ENCODE measurements around the gene ZSWIM5.

Gene ZSWIM5

DNA sequence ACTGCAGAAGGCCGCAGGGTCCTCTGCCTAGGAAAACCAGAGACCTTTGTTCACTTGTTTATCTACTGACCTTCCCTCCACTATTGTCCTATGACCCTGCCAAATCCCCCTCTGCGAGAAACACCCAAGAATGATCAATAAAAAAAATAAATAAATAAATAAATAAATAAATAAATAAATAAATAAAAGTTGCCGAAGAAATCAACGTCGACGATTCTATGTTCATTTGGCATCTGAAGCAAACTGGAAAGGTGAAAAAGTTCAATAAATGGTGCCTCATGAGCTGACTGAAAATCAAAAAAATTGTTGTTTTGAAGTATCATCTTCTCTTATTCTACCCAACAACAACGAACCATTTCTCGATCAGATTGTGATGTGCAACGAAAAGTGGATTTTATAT, 17.3 kb upstream of the ZSWIM5 start (continued):
- TF ChIP-seq, protein P1, sequence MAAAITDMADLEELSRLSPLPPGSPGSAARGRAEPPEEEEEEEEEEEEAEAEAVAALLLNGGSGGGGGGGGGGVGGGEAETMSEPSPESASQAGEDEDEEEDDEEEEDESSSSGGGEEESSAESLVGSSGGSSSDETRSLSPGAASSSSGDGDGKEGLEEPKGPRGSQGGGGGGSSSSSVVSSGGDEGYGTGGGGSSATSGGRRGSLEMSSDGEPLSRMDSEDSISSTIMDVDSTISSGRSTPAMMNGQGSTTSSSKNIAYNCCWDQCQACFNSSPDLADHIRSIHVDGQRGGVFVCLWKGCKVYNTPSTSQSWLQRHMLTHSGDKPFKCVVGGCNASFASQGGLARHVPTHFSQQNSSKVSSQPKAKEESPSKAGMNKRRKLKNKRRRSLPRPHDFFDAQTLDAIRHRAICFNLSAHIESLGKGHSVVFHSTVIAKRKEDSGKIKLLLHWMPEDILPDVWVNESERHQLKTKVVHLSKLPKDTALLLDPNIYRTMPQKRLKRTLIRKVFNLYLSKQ (tag by site-specific recombination; IDR thresholded peaks at IDR 0.05; ENCODE audit: borderline replicate concordance), result 0 out of 2 replicates have a peak, but pooled peaks have one; percentile 51
- TF ChIP-seq, protein P2, sequence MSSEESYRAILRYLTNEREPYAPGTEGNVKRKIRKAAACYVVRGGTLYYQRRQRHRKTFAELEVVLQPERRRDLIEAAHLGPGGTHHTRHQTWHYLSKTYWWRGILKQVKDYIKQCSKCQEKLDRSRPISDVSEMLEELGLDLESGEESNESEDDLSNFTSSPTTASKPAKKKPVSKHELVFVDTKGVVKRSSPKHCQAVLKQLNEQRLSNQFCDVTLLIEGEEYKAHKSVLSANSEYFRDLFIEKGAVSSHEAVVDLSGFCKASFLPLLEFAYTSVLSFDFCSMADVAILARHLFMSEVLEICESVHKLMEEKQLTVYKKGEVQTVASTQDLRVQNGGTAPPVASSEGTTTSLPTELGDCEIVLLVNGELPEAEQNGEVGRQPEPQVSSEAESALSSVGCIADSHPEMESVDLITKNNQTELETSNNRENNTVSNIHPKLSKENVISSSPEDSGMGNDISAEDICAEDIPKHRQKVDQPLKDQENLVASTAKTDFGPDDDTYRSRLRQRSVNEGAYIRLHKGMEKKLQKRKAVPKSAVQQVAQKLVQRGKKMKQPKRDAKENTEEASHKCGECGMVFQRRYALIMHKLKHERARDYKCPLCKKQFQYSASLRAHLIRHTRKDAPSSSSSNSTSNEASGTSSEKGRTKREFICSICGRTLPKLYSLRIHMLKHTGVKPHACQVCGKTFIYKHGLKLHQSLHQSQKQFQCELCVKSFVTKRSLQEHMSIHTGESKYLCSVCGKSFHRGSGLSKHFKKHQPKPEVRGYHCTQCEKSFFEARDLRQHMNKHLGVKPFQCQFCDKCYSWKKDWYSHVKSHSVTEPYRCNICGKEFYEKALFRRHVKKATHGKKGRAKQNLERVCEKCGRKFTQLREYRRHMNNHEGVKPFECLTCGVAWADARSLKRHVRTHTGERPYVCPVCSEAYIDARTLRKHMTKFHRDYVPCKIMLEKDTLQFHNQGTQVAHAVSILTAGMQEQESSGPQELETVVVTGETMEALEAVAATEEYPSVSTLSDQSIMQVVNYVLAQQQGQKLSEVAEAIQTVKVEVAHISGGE (tag by site-specific recombination; conservative IDR thresholded peaks at IDR 0.05; ENCODE audit: low read depth), result peak; percentile 82
- peak; percentile 72 for TF ChIP-seq ZXDB (tag by site-specific recombination; IDR thresholded peaks at IDR 0.05)
- TF ChIP-seq ZNF292 (tag by site-specific recombination; IDR thresholded peaks at IDR 0.05; ENCODE audit: borderline replicate concordance, low read depth), result peak; percentile 48; the same call in 1 of the 2 replicates
- TF ChIP-seq ZNF433 (tag by site-specific recombination; IDR thresholded peaks at IDR 0.05; ENCODE audit: low read depth), result peak; percentile 63; the same call in 1 of the 2 replicates
- TF ChIP-seq, protein P3, sequence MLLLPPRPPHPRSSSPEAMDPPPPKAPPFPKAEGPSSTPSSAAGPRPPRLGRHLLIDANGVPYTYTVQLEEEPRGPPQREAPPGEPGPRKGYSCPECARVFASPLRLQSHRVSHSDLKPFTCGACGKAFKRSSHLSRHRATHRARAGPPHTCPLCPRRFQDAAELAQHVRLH (tag by site-specific recombination; IDR thresholded peaks at IDR 0.05), result peak; percentile 71; the same call in 1 of the 2 replicates
- TF ChIP-seq, protein P4, sequence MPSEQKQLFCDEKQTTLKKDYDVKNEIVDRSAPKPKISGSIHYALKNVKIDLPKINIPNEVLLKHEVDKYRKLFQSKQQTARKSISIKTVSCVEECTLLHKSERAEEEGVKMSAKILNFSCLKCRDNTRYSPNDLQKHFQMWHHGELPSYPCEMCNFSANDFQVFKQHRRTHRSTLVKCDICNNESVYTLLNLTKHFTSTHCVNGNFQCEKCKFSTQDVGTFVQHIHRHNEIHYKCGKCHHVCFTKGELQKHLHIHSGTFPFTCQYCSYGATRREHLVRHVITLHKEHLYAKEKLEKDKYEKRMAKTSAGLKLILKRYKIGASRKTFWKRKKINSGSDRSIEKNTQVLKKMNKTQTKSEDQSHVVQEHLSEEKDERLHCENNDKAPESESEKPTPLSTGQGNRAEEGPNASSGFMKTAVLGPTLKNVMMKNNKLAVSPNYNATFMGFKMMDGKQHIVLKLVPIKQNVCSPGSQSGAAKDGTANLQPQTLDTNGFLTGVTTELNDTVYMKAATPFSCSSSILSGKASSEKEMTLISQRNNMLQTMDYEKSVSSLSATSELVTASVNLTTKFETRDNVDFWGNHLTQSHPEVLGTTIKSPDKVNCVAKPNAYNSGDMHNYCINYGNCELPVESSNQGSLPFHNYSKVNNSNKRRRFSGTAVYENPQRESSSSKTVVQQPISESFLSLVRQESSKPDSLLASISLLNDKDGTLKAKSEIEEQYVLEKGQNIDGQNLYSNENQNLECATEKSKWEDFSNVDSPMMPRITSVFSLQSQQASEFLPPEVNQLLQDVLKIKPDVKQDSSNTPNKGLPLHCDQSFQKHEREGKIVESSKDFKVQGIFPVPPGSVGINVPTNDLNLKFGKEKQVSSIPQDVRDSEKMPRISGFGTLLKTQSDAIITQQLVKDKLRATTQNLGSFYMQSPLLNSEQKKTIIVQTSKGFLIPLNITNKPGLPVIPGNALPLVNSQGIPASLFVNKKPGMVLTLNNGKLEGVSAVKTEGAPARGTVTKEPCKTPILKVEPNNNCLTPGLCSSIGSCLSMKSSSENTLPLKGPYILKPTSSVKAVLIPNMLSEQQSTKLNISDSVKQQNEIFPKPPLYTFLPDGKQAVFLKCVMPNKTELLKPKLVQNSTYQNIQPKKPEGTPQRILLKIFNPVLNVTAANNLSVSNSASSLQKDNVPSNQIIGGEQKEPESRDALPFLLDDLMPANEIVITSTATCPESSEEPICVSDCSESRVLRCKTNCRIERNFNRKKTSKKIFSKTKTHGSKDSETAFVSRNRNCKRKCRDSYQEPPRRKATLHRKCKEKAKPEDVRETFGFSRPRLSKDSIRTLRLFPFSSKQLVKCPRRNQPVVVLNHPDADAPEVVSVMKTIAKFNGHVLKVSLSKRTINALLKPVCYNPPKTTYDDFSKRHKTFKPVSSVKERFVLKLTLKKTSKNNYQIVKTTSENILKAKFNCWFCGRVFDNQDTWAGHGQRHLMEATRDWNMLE (tag by site-specific recombination; conservative IDR thresholded peaks at IDR 0.05; ENCODE audit: low read depth), result peak; percentile 92
- peak; percentile 74 for TF ChIP-seq ZBTB8A (tag by site-specific recombination; IDR thresholded peaks at IDR 0.05)
- peak; percentile 90 for TF ChIP-seq ZNF394 (tag by site-specific recombination; IDR thresholded peaks at IDR 0.05; ENCODE audit: borderline replicate concordance)
- TF ChIP-seq ZNF341 (tag by site-specific recombination; IDR thresholded peaks at IDR 0.05; ENCODE audit: low read depth), result peak; percentile 18; the same call in 1 of the 2 replicates
- TF ChIP-seq ZNF555 (tag by site-specific recombination; conservative IDR thresholded peaks at IDR 0.05), result peak; percentile 91
- 0 out of 2 replicates have a peak, but pooled peaks have one; percentile 22 for TF ChIP-seq ZBTB21 (tag by site-specific recombination; IDR thresholded peaks at IDR 0.05)
- TF ChIP-seq, protein P5, sequence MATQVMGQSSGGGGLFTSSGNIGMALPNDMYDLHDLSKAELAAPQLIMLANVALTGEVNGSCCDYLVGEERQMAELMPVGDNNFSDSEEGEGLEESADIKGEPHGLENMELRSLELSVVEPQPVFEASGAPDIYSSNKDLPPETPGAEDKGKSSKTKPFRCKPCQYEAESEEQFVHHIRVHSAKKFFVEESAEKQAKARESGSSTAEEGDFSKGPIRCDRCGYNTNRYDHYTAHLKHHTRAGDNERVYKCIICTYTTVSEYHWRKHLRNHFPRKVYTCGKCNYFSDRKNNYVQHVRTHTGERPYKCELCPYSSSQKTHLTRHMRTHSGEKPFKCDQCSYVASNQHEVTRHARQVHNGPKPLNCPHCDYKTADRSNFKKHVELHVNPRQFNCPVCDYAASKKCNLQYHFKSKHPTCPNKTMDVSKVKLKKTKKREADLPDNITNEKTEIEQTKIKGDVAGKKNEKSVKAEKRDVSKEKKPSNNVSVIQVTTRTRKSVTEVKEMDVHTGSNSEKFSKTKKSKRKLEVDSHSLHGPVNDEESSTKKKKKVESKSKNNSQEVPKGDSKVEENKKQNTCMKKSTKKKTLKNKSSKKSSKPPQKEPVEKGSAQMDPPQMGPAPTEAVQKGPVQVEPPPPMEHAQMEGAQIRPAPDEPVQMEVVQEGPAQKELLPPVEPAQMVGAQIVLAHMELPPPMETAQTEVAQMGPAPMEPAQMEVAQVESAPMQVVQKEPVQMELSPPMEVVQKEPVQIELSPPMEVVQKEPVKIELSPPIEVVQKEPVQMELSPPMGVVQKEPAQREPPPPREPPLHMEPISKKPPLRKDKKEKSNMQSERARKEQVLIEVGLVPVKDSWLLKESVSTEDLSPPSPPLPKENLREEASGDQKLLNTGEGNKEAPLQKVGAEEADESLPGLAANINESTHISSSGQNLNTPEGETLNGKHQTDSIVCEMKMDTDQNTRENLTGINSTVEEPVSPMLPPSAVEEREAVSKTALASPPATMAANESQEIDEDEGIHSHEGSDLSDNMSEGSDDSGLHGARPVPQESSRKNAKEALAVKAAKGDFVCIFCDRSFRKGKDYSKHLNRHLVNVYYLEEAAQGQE (tag by site-specific recombination; IDR thresholded peaks at IDR 0.05), result peak; percentile 69; the same call in 1 of the 2 replicates

Measured in HEK293 (cell line).